CD4-positive, alpha-beta T cell treated with Interleukin-2 at 100 ng/mL for 4 hours (primary cell): ENCODE measurements around the gene OR5D16.
"Not testable (repeated sequence)": the region's sequence is repeated elsewhere in the genome, so short reads cannot be mapped to it uniquely, and the experiment has no call there.

Source experiments
- DNase-seq: peaks from one replicate; pipeline ENCODE4 v3.0.0-alpha.2; 2020; ENCODE audit warnings: low spot score

OR5D16 gene

GRCh38 chr11:55838452-55838851, at the start of gene OR5D16:
OR5D16 (plus strand) TSS chr11:55838752; CDS start chr11:55838752, 0 bp downstream.
- DNase-seq = no peak

GRCh38 chr11:55791606-55792005, 46.9 kb upstream of the OR5D16 start:
- DNase-seq = no peak

DNA sequence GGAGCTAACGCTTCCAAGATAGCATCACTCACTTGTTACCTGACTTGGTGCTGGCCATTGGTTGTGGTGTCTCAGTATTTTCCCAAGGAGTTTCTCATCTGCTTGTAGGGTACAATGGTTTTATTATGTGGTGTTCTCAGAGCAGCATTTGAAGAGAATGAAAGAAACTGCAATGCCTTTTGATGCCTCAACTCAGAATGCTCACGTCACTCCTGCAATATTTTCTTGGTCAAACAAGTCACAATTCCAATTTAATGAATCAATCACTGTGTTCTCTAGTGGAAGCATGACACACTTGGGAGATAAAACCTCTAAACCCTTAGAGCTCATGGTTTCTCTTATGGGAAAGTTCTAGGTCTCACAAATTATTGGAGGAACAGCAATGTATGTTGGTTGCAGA, 45.2 kb upstream of the OR5D16 start:
- no peak for DNase-seq

- no peak for DNase-seq
Observed at GRCh38 chr11:55795256-55795655, 43.3 kb upstream of the OR5D16 start, which contains the start of gene OR5D14. OR5D14 (plus strand) TSS chr11:55795556; CDS start chr11:55795556, 0 bp downstream.

GRCh38 chr11:55806248-55806647, 32.3 kb upstream of the OR5D16 start:
- DNase-seq = no peak

GRCh38 chr11:55811067-55811466, 27.5 kb upstream of the OR5D16 start, which contains the start of gene OR5L1:
OR5L1 (plus strand) TSS chr11:55811367; CDS start chr11:55811467, 100 bp downstream.
- no peak for DNase-seq

- DNase-seq = no peak
Observed at GRCh38 chr11:55819330-55819729, 19.2 kb upstream of the OR5D16 start, which contains the start of gene OR5D18. OR5D18 (plus strand) TSS chr11:55819630; CDS start chr11:55819630, 0 bp downstream.

GRCh38 chr11:55826919-55827318, 11.6 kb upstream of the OR5D16 start, which contains the start of gene OR5L2:
OR5L2 (plus strand) TSS chr11:55827219; CDS start chr11:55827219, 0 bp downstream.
- no peak for DNase-seq

- DNase-seq = no peak
Observed at GRCh38 chr11:55847453-55847852, 8.9 kb downstream of the OR5D16 start.

GRCh38 chr11:55849037-55849436, 10.5 kb downstream of the OR5D16 start:
- DNase-seq = no peak

- no peak for DNase-seq
Observed at GRCh38 chr11:55852141-55852540, 13.6 kb downstream of the OR5D16 start.

- DNase-seq = no peak
Observed at GRCh38 chr11:55854704-55855103, 16.2 kb downstream of the OR5D16 start.

- DNase-seq = not testable (repeated sequence)
Observed at GRCh38 chr11:55867354-55867753, 28.8 kb downstream of the OR5D16 start.

GRCh38 chr11:55872731-55873130, 34.2 kb downstream of the OR5D16 start:
- not testable (repeated sequence) for DNase-seq

GRCh38 chr11:55873146-55873545, 34.6 kb downstream of the OR5D16 start:
- DNase-seq = not testable (repeated sequence)

DNA sequence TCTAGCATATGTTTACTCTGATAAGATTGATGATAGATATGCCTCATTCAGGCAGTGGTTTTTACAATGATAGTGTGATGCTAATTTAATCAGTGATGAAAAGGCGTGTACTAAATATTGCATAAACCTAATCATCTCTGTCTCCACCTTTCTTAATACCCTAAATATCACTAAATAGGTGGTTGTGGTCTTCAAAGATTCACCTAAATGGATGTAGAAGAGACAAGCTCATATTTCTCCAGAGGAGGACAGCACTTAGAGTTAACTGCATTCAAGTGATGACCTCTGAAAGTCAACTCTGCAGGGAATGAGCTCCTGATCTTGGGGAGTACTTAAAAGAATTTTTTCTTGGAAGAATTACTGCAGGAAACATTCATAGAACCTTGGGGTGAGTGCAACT, 44.4 kb downstream of the OR5D16 start, which contains the start of gene TRIM51:
TSS of gene TRIM51 (plus strand) at position 301 of the 400 bp plus-strand sequence. CDS start 2,132 bp downstream, outside the sequence.
- not testable (repeated sequence) for DNase-seq

- DNase-seq = not testable (repeated sequence)
Observed at GRCh38 chr11:55884995-55885394, 46.4 kb downstream of the OR5D16 start.

GRCh38 chr11:55885481-55885880, 46.9 kb downstream of the OR5D16 start:
- not testable (repeated sequence) for DNase-seq
